GM19025 (cell line): ENCODE measurements around the gene ERVW-1.
"Not testable (repeated sequence)": the region's sequence is repeated elsewhere in the genome, so short reads cannot be mapped to it uniquely, and the experiment has no call there.

Experiments
- ATAC-seq: cut with Tn5 transposase; IDR thresholded peaks from one replicate; pipeline ENCODE4 v1.9.1; 2021; ENCODE audit warnings: mild to moderate bottlenecking, low read depth, moderate library complexity; ENCODE audit not compliant: unreplicated experiment

ERVW-1 gene

DNA sequence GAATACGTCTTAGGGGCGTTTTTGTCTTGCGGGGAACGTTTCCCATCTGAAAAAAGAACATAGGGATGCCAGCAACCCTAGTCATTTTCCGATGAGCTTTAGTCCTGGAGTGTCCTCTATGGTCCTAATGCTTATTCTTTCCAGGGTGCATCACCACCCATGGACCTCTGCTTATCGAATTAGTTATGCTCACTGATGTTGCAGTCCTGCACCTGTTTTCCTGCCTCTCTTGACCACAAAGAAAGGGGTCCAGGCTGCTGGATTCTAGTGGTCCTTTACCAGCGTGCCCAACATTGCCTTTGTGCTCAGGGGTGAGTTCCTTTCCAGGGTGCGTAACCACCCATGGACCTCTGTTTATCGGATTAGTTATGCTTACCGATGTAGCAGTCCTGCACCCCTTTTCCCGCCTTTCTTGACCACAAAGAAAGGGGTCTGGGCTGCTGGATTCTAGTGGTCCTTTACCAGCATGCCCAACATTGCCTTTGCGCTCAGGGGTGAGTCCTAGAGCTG, 2.4 kb downstream of the ERVW-1 start:
- ATAC-seq, result not testable (repeated sequence)

DNA sequence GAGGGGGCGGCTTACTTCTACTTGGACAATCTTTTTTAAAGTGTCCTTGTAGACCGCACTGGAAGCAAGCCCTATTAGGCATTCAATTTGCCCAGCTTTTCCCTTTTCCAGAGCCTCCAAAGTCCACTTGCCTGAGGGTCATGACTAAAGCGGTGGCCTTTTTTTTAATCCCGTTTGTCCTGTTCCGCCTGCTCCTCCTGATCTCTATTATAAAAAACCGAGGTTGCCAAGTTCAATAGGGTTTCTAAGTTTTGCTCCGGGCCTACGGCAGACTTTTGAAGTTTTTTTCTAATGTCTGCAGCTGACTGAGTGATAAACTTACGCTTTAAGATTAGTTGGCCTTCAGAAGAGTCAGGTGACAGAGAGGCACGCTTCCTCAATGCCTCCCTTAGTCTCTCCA, 3.8 kb downstream of the ERVW-1 start:
- not testable (repeated sequence) for ATAC-seq

DNA sequence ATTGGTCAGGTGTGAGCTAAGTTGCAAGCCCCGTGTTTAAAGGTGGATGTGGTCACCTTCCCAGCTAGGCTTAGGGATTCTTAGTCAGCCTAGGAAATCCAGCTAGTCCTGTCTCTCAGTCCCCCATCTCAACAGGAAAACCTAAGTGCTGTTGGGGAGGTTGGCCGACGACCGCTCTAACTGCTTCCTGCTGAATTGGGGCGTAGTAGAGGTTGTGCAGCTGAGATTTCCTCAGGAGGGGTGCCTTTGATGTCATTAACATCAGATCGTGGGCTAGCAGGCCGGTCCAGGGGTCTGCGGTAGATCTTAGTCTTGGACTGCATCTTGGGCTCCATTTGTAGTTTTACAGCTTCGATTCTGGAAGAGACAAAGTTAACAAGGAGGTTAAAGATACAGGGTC, 9.2 kb downstream of the ERVW-1 start:
- ATAC-seq, result not testable (repeated sequence)

DNA sequence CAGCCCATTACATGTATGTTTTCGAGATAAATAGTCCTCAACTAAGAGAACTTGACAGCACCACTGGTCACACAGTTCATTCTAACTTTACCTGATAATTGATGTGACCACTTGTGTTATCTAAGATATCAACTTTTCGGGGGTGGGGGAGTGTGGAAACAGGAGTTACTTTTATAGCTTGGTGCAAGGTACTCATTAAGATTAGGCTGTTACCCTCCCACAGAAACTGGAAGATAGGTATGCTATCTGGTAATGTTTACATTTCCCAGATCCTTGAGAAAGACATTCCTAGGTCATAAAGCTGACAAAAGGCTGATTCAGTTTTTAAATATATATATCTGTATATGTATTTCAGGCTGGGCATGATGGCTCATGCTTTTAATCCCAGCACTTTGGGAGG, 11.1 kb downstream of the ERVW-1 start:
- ATAC-seq, result no peak

DNA sequence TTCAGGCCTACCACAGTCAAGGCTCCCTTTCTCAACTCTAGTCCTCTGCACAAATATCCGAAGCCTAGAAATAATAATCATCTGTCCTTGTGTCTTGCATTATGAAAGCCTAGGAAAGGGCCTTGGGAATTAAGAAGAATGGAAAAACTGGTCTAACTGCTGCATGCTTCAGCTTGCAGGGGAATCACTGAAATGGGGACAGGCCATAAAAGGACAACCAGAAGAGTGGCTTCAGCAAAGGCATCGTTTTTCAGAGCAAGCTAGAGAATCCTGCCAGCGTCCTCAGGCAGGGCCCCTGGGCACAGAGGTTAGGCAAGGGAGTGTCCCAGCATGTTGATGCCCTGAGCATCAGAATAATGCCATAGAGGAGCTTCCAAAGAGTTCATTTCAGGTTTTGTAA, 13.2 kb downstream of the ERVW-1 start:
- no peak for ATAC-seq

DNA sequence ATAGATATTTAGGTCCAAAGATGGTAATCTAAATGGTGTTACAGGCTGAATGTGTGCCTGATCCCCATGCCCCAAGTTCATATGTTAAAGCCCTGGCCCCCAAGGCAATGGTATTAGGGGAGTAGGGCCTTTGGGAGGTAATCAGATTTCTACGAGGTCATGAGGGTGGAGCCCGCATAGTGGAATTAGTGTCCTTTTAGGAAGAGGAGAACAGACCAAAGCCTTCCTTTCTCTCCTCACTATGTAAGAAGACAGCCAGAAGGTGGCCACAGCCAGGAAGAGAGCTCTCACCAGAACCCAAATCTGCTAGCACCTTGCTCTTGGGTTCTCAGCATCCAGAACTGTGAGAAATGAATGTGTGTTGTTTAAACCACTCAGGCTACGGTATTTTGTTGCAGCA, 15.2 kb downstream of the ERVW-1 start:
- no peak for ATAC-seq

DNA sequence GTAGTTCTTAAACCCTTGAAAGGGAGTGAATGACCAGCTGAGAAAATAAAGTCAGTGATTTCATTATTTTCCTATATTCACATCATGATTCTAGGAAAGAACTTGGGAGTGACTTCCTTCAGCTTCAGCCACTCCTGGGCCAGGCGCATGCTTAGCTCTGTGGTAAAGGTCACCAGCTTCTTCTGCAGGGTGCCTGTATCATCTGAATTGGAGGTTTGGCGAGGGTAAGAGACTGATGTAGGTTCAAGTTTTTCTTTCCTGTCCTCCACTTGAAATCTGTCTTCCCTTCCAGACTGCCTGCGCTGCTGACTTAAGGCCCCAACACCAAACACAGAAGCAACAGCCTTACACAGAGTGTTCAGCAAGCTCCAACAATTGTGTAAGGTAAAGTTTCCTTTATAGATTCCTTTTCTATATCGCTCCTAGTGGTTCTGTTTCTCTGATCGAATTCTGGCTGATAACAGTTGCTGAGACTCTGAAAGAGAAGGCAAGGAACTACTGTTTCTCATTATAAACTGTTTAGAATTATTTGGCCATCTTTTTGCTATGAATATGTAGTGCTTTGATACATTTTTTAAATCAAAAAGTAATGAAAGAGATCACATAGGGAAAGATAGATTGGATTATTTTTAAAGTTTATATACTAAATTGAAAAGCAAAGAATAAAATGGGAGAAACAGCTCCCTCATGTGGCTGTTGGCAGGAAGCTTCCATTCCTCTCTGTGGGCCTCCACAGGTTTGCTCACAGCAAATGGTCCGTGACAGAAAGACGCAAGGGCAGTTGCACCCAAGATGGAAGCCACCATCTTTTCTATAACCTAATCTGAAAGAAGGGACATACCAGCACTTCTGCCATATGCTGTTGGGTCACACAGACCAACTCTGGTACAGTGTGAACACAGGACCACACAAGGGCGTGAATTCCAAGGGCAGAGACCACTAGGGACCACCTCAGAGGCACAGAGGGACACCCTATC, 16.4 kb downstream of the ERVW-1 start:
- ATAC-seq, result no peak

DNA sequence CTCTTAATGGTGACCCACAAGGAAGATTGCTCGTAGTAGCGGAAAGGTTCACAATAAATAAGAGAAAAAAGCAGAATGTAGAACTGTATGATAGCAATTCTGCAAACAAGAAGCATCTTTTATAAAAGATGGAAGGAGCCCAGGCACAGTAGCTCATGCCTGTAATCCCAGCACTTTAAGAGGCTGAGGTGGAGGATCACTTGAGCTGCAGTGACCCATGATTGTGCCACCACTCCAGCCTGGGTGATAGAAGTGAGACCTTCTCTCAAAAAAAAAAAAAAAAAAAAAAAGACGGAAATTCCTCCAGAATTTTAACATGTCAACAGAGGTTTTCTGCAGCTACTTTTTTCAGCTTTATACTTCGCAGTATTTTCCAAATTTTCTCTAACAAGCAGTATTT, 17.2 kb downstream of the ERVW-1 start:
- ATAC-seq, result no peak

DNA sequence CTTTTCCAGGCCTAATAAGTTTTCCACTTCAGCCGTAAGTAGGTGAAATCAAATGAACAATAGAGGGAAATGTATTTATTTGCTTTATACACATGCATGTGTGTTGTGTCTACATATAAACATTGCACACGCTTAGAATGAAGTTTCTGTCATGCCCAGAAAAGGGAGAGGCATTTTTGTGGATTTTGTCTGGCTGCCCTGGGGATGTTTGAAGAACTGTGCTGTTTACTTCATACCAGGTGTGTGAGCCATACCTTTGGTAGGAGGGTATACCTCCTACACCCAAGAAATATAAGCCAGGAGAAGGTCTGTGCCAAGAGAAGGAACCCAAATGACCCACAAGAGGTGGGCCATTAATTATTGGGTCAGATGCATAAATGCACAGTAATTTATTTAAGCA, 17.6 kb downstream of the ERVW-1 start:
- no peak for ATAC-seq

DNA sequence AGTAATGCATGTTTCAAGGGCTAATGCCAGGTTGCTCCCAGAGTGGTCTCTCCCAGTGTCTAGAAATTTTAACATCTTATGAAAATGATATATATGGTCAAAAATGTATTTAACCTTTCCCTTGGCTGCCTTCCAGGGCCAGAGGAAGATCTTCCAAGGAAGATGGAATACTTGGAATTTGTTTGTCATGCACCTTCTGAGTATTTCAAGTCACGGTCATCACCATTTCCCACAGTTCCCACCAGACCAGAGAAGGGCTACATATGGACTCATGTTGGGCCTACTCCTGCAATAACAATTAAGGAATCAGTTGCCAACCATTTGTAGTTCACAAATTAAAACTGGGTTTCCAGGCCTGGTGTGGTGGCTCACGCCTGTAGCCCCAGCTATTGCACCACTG, 21.5 kb downstream of the ERVW-1 start:
- no peak for ATAC-seq

DNA sequence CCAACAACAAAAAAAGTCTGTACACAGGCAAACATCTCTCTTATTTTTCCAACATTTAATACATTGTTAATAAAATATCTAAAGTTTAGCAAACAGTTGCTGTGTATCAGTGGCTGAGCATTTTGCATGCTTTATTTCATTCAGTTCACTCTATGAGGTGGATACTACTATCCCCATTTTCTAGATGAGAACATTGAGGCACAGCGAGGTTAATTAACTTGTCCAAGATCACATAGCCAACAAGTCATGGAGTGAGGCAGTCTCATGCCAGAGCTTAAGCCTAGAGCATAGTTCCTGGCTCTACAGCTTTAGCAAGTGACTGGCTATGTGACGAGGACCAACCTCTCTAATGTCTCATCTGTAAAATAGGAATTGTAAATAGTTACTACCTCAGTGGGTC, 26.1 kb downstream of the ERVW-1 start:
- no peak for ATAC-seq

DNA sequence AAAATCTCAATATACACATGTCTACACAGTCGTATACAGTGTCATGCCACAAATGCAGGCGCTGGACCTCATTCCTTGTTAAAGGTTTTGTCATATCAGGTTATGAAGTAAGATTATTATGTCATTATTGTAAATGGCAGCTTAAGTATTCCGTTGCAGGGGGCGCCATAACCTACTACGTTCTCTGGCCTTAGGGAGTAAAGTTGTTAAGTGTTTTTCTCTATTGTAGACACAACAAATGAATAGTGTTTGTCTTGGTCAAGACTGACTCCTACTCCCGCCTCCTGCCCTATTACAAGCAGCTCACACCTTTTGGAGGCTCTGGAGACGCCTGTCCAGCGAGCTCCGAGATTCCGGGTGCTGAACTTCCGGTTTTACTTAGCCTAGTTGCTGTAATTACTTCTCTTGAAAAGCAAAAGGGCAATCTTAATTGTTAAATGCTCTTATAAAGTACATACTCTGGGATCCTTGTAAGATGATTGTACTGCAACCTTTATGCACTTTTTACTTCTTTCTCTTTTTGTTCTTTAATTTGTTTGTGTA, 29.5 kb downstream of the ERVW-1 start:
- peak; percentile 28 for ATAC-seq

DNA sequence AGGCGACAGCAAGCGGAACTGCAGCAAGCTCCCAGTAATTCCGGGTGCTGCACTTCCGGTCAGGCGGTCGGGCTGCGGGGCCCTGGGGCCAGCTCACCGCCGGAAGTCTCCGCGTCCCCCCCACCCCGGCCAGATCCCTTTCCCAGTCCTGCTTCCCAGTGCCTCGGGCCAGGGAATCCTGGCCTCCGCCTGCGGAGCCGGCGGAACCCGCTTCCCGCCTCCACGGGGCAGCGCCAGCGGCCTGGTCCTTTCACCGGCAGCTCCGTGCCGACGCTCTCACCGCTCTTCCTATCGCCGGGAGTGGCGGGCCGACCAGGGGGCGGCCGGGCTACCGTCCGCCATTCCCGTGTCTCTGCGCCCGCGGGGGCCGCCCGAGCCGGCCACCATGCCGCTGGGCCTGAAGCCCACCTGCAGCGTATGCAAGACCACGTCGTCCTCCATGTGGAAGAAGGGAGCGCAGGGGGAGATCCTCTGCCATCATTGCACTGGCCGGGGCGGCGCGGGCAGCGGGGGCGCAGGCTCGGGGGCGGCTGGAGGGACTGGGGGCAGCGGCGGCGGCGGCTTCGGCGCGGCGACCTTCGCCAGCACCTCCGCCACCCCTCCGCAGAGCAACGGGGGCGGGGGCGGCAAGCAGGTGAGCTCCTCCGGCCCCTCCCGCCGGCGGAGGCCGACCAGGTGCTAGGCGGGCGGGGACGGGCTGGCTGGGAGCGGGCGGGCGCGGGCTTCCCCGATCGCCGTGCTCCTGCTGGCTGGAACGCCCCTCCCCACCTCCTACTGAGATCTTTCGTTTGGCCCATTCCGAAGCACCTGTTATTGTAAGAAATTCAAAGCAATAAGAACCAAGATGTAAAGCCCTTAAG, 30.2 kb downstream of the ERVW-1 start, which contains the start of gene GATAD1:
Gene GATAD1 (plus strand): TSS at position 138 of the 860 bp plus-strand sequence. CDS start 248 bp downstream, at position 386.
- ATAC-seq, result peak; percentile 85

DNA sequence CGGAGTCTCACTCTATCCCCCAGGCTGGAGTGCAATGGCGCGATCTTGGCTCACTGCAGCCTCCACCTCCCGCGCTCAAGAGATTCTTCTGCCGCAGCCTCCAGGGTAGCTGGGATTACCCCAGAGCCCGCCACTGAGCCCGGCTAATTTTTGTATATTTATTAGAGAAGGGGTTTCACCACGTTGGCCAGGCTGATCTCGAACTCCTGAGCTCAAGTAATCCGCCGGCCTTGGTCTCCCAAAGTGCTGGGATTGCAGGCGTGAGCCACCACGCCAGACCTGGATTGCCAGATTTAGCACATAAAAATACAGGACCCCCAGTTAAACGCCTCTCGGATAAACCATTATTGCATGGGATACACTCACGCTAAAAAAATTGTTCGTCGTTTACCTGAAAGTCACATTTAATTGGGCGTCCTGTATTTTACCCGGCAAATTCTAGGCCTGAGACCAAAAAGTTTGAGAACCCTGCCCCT, 30.8 kb downstream of the ERVW-1 start:
- no peak for ATAC-seq

DNA sequence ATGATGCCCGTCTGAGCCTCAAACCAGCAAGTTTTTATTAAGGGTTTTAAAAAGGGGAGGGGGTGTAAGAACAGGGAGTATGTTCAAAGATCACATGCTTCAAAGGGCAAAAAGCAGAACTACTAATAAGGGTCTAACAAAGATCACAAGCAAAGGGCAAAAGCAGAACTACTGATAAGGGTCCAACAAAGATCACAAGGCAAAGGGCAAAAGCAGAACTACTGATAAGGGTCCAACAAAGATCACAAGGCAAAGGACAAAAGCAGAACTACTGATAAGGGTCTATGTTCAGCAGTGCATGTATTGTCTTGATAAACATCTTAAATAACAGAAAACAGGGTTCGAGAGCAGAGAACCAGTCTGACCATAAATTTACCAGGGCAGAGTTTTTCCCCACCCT, 35.0 kb downstream of the ERVW-1 start:
- not testable (repeated sequence) for ATAC-seq

DNA sequence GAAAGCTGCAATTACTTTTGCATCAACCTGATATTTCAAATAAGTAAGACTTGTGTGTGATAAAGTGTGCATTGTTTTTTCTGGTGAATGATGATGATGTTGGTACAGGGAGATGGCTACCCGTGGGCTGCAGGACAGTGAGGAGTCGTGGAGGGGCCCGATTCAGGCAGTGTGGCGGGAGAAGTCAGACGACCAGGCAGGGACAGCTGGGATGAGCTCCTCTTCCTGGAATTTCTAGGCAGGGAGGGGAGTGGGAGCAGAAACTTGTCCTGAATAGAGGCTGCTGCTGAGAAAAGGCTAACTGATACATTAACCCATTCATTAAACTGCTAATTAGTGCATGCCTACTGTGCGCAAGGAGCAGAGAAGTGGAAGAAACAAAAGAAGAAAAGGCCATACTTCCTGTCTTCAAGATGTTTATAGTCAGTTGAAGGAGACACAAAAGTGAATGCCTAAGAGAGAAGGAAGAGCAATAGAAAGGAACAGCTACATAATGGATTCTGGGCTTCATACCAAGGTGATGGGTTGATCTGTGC, 39.7 kb downstream of the ERVW-1 start:
- ATAC-seq, result no peak

DNA sequence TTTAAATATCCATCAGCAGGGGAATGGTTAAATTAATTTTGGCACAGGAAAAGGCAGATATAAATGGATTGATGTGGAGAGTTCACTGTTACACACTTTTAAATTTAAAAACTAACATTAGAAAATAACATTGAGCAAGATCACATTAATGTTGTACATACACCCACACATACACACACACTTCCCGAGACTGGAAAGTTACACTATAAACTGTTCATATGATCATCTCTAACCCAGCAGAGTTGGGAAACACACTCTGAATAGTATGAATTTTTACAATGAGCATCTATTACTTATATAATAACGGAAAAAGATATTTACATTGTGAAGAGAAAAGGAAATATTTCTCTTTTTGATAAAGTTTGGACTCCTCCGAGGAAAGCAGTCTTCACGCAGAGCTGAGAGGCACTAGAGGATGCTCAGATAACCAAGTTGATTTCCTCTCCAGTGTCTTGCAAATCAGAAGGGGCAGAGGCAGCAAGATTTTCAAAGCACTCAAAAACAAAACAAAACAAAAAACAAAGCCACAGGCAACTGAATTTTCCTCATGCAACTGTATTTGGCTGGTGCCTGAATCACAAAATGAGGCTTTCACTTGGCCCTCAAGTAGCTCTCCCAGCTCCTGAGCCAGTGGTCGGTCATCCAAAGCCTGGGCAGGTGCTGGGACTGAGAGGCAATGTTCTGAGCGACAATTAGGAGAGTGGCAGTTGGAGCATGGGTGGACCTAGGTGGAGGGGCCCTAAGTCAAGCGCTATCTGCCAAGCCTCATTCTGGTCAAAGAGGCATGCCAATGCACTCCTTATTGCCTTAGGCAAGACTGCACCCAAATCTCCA, 40.9 kb downstream of the ERVW-1 start:
- no peak for ATAC-seq

DNA sequence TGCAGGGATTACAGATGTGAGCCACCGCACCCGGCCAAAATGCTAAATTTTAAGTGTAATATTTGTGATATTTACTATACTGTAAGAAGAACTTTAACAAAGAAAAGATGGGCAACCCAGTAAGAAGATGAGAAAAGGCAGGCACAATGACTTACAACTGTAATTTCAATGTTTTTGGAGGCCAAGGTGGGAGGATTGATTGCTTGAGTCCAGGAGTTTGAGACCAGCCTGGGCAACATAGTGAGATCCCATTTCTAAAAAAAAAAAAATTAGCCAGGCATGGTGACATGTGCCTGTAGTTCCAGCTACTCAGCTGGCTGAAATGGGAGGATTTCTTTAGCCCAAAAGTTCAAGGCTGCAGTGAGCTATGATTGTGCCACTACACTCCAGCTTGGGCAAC, 42.2 kb downstream of the ERVW-1 start:
- no peak for ATAC-seq

DNA sequence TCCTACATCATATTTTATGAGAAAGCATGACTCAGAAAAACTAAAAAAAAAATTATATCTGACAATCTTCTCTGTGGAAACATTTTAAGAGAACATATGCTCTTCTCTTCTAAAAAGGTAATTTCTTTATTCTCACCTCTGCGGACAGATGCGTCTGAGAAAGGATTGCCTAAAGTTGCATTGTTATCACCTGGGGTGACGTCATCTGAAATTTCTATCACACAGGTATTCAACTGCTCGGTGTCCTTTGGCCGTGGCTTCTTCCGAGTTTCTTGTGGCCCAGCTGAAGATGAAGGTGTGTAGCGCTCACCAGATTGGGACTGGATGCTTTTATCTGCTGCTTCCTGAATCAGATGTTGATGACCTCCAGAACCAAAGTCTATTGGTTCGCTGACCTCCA, 44.7 kb downstream of the ERVW-1 start:
- ATAC-seq, result no peak
